Purkinje cell (primary cell): ENCODE data around the gene ZBTB44. TPM values are rescaled to one million over a fixed set of nuclear protein-coding genes. Genes with fewer than 3 reads are reported as not detected.

Source experiments
- polyA plus RNA-seq: library from polyadenylated mRNA; unstranded; fragments of >200 nt; fragmentation: Nextera tagmentation; gene quantifications from 2 replicates; pipeline ENCODE4 v1.2.1, GENCODE V29; 2014

Gene ZBTB44, protein sequence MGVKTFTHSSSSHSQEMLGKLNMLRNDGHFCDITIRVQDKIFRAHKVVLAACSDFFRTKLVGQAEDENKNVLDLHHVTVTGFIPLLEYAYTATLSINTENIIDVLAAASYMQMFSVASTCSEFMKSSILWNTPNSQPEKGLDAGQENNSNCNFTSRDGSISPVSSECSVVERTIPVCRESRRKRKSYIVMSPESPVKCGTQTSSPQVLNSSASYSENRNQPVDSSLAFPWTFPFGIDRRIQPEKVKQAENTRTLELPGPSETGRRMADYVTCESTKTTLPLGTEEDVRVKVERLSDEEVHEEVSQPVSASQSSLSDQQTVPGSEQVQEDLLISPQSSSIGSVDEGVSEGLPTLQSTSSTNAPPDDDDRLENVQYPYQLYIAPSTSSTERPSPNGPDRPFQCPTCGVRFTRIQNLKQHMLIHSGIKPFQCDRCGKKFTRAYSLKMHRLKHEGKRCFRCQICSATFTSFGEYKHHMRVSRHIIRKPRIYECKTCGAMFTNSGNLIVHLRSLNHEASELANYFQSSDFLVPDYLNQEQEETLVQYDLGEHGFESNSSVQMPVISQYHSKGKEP
- polyA plus RNA-seq, result 19.1 and 30.0 TPM in 2 replicates

DNA sequence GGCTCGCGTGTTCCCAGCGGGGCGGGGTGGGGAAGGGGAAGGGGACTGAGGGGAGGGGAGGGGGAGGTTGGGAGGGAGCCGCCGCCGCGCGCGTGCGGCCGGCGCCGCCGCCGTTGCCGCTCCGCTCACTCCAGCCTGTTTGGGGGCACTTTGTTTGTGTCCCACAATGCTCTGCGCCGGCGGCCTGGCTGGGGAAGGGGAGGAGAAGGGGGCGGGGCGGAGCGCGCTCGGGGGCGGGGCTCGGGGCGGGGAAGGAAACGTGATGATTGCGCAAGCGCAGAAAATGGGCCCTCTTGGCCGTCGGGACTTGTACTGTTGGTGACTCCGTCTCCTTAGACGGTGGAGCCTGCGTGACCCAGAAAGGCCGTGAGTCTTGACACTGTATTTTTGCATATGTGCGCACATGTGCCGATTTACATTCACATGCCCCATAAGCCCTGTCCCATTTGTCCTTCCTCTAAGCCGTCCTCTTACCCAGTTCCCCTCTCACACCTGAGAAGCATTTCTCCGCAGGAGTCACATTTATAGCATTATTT, at the start of gene ZBTB44:
Gene ZBTB44 (minus strand): TSS at position 168 of the 536 bp plus-strand sequence. CDS start 53,044 bp downstream, outside the sequence.

Other genes with a start within 250 kb of the ZBTB44 start
- gene APLP2, start 245.0 kb downstream of the ZBTB44 start, polyA plus RNA-seq, result 612 and 714 TPM in 2 replicates
- gene ST14, start 155.1 kb downstream of the ZBTB44 start, polyA plus RNA-seq, result not detected in 2 replicates
- gene ADAMTS8, start 113.7 kb upstream of the ZBTB44 start, polyA plus RNA-seq, result 0.24 and 3.2 TPM in 2 replicates
- 0.07 TPM in 1 of 2 replicates, not detected in the other for gene ADAMTS15, start 133.7 kb upstream of the ZBTB44 start, polyA plus RNA-seq